A549 treated with dexamethasone at 1 μM for 4 hours (cell line): ENCODE measurements around the gene RGS9. TPM values are rescaled to one million over a fixed set of nuclear protein-coding genes. Genes with fewer than 3 reads are reported as not detected.

Experiments used
- total RNA-seq: library from RNA; stranded (reverse); fragments of 200-300 nt; extraction: Qiagen RNA extraction; gene quantifications from 5 replicates; pipeline ENCODE4 v1.2.3, GENCODE V29; 2022

Gene RGS9
- 6.3 to 8.0 TPM (median 7.0 TPM) in 5 replicates for total RNA-seq

GRCh38 chr17:65137021-65137939 lies at the start of gene RGS9:
Gene RGS9, plus strand, starts transcription at chr17:65137370. Its CDS starts 171 bp downstream, at chr17:65137541.

Other genes starting within 250 kb of the RGS9 start
- 2.1 to 3.6 TPM (median 2.2 TPM) in 5 replicates for gene LRRC37A3, start 217.9 kb upstream of the RGS9 start, total RNA-seq
- gene GNA13, start 80.6 kb upstream of the RGS9 start, total RNA-seq, result 32.3 to 49.4 TPM (median 42.9 TPM) in 5 replicates